ENCODE measurements around the gene NUBP2.
A peak's percentile ranks its signal among the peaks of the same experiment; 100 is the strongest.

Gene NUBP2

GRCh38 chr16:1772908-1773702 is 9.7 kb upstream of the NUBP2 start, which contains the start of gene MRPS34:
Gene MRPS34, minus strand, starts transcription at chr16:1773134. Its CDS starts 15 bp downstream, at chr16:1773119.
- H3K4me3 ChIP-seq (ENCODE audit: low read depth, low read length): peak within 1 kb of the TSS; percentile 72
- DNase-seq (ENCODE audit: low read depth): peak; percentile 55
- TF ChIP-seq CTCF (IDR thresholded peaks at IDR 0.05; ENCODE audit: low read depth, low read length, missing control alignments): peak; percentile 77

GRCh38 chr16:1773703-1774447 is 8.9 kb upstream of the NUBP2 start:
- DNase-seq (ENCODE audit: low read depth): no peak
- TF ChIP-seq CTCF (IDR thresholded peaks at IDR 0.05; ENCODE audit: low read depth, low read length, missing control alignments): no peak
- H3K4me3 ChIP-seq (ENCODE audit: low read depth, low read length): peak overlapping the region; percentile 72

GRCh38 chr16:1774448-1774780 is 8.3 kb upstream of the NUBP2 start:
- H3K4me3 ChIP-seq (ENCODE audit: low read depth, low read length): peak overlapping the region; percentile 72
- no peak for TF ChIP-seq CTCF (IDR thresholded peaks at IDR 0.05; ENCODE audit: low read depth, low read length, missing control alignments)

GRCh38 chr16:1775006-1775845 is 7.5 kb upstream of the NUBP2 start:
- TF ChIP-seq CTCF (IDR thresholded peaks at IDR 0.05; ENCODE audit: low read depth, low read length, missing control alignments): no peak
- no peak overlapping the region for H3K4me3 ChIP-seq (ENCODE audit: low read depth, low read length)
- DNase-seq (ENCODE audit: low read depth): no peak

More at GRCh38 chr16:1774448-1774780, 8.3 kb upstream of the NUBP2 start:
- DNase-seq (ENCODE audit: low read depth): no peak

GRCh38 chr16:1775846-1776671 is 6.7 kb upstream of the NUBP2 start:
- DNase-seq (ENCODE audit: low read depth): no peak
- no peak overlapping the region for H3K4me3 ChIP-seq (ENCODE audit: low read depth, low read length)
- TF ChIP-seq CTCF (IDR thresholded peaks at IDR 0.05; ENCODE audit: low read depth, low read length, missing control alignments): no peak

- TF ChIP-seq CTCF (IDR thresholded peaks at IDR 0.05; ENCODE audit: low read depth, low read length, missing control alignments): no peak
- DNase-seq (ENCODE audit: low read depth): no peak
- H3K4me3 ChIP-seq (ENCODE audit: low read depth, low read length): no peak overlapping the region
Observed at GRCh38 chr16:1776672-1776955, 6.1 kb upstream of the NUBP2 start.
